ENCODE results near the gene MINDY3. TPM values are rescaled to one million over a fixed set of nuclear protein-coding genes. Genes with fewer than 3 reads are reported as not detected.
"Not testable (repeated sequence)": the region's sequence is repeated elsewhere in the genome, so short reads cannot be mapped to it uniquely, and the experiment has no call there.

MINDY3 gene
- total and polyA plus RNA-seq, 4 donors, result 44.7 to 89.9 (median 58.2) TPM

GRCh38 chr10:15789793-15790525 is 70.3 kb downstream of the MINDY3 start:
- DNase-seq (ENCODE audit: low read depth in 4 of 6, low spot score in 6 of 6), result no peak
- Histone ChIP-seq H3K4me1 (ENCODE audit: control insufficient read depth, insufficient read depth, low read length) (no peaks in the 10 kb centered on the region), H3K36me3 (ENCODE audit: control insufficient read depth, insufficient read depth, low read length) (no peaks in the 10 kb centered on the region), H3K27me3 (ENCODE audit: control insufficient read depth, insufficient read depth, low read length) (no peaks in the 10 kb centered on the region), H3K4me3 (ENCODE audit: low read depth, low read length) (no peak overlapping the region), H3K9me3 (ENCODE audit: control insufficient read depth, insufficient read depth, low read length) (no peaks in the 10 kb centered on the region), H3K27ac (ENCODE audit: low read depth, low read length) (no peak overlapping the region)
- WGBS (ENCODE audit: insufficient coverage), result 88% methylated on average over 1 of the region's 1 CpG

DNA sequence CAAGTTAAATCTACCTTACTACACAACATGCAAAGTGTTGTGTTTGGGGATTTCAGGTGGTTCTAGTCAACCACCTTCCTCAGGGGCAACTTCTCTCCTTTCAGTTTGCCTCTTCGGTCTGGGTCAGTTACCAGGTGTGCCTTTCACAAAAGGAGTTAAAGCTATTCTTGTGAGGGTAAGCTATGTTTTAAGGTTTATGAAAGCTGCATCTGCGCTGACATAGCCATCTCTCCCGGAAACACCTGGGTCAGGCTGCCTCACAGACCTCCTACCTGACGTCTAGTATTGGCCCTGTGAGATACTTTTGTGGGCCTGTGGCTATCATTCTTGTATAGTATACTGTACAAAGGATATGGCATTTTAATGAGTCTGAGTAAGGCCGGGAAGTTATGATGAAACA is 72.9 kb downstream of the MINDY3 start:
- no peaks in the 10 kb centered on the region for H3K27me3 ChIP-seq (ENCODE audit: control insufficient read depth, insufficient read depth, low read length)

DNA sequence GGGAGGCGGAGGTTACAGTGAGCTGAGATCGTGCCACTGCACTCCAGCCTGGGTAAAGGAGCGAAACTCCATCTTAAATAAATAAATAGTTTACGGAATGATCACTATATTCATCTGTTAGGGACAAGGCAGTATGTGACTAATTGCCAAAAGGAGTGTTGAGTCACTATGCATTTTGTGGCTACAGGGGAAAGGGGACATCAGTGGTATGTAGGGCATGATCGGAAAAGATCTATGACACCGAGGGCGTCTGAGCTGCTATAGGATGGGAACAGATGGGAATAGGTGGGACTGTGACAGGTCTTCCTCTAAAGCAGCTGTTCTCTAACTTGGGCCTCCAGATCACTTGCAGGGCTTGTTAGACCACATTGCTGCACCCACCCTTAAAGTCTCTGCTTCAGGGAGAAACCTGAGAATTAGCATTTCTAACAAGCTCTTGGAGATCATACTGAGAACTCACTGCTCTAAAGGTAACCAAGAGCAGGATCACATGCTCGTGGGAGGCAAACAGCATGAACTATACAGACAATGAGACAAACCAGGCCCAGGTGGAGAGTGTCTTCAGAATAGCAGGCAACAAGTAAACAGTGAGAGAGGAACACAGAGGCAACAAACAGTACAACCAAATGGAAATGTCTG is 75.5 kb downstream of the MINDY3 start:
- DNase-seq (ENCODE audit: low read depth in 4 of 6, low spot score in 6 of 6), result no peak
- Histone ChIP-seq H3K4me3 (ENCODE audit: low read depth, low read length) (no peak overlapping the region), H3K27me3 (ENCODE audit: control insufficient read depth, insufficient read depth, low read length) (no peaks in the 10 kb centered on the region), H3K36me3 (ENCODE audit: control insufficient read depth, insufficient read depth, low read length) (no peaks in the 10 kb centered on the region), H3K4me1 (ENCODE audit: control insufficient read depth, insufficient read depth, low read length) (no peaks in the 10 kb centered on the region), H3K27ac (ENCODE audit: low read depth, low read length) (no peak overlapping the region), H3K9me3 (ENCODE audit: control insufficient read depth, insufficient read depth, low read length) (no peaks in the 10 kb centered on the region)
- 93% methylated on average over 5 of the region's 8 CpGs for WGBS (ENCODE audit: insufficient coverage)

More for the DNA sequence above, 72.9 kb downstream of the MINDY3 start:
- Histone ChIP-seq H3K4me1 (ENCODE audit: control insufficient read depth, insufficient read depth, low read length) (no peaks in the 10 kb centered on the region), H3K4me3 (ENCODE audit: low read depth, low read length) (no peak overlapping the region), H3K36me3 (ENCODE audit: control insufficient read depth, insufficient read depth, low read length) (no peaks in the 10 kb centered on the region), H3K9me3 (ENCODE audit: control insufficient read depth, insufficient read depth, low read length) (no peaks in the 10 kb centered on the region), H3K27ac (ENCODE audit: low read depth, low read length) (no peak overlapping the region)
- no peak for DNase-seq (ENCODE audit: low read depth in 4 of 6, low spot score in 6 of 6)
- WGBS (ENCODE audit: insufficient coverage), result 94% methylated on average over 3 of the region's 5 CpGs

- DNase-seq (ENCODE audit: low read depth in 4 of 6, low spot score in 6 of 6), result no peak
- 71% methylated on average over 2 of the region's 5 CpGs for WGBS (ENCODE audit: insufficient coverage)
Measured at GRCh38 chr10:15783941-15784636, 76.2 kb downstream of the MINDY3 start.

DNA sequence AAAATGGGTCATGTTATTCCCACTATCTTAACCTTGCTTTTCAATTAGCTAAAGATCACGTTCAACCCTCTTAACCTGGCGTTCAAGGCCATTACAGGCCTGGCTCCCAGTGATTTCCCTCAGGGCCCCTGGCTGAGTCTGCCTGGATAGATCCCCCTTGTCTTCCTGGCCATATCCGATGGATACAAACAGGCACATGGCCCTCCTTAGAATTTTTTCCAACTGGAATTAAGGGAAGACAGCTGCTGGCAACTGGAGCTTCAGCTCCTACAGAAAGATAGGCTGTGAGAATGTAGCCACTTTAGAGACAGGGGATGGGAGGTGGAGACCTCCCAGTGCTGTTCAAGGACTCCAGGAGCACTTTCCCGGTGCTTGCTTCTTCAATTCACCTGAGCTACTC is 77.5 kb downstream of the MINDY3 start:
- H3K4me1 ChIP-seq (ENCODE audit: control insufficient read depth, insufficient read depth, low read length), result no peaks in the 10 kb centered on the region
- H3K9me3 ChIP-seq (ENCODE audit: control insufficient read depth, insufficient read depth, low read length), result no peaks in the 10 kb centered on the region
- no peak overlapping the region for H3K4me3 ChIP-seq (ENCODE audit: low read depth, low read length)
- no peaks in the 10 kb centered on the region for H3K27me3 ChIP-seq (ENCODE audit: control insufficient read depth, insufficient read depth, low read length)
- H3K27ac ChIP-seq (ENCODE audit: low read depth, low read length), result no peak overlapping the region
- DNase-seq (ENCODE audit: low read depth in 4 of 6, low spot score in 6 of 6), result no peak
- no peaks in the 10 kb centered on the region for H3K36me3 ChIP-seq (ENCODE audit: control insufficient read depth, insufficient read depth, low read length)
- 78% methylated on average over 4 of the region's 4 CpGs for WGBS (ENCODE audit: insufficient coverage)

More at GRCh38 chr10:15783941-15784636, 76.2 kb downstream of the MINDY3 start:
- Histone ChIP-seq H3K36me3 (ENCODE audit: control insufficient read depth, insufficient read depth, low read length) (no peaks in the 10 kb centered on the region), H3K4me1 (ENCODE audit: control insufficient read depth, insufficient read depth, low read length) (no peaks in the 10 kb centered on the region), H3K27me3 (ENCODE audit: control insufficient read depth, insufficient read depth, low read length) (no peaks in the 10 kb centered on the region), H3K27ac (ENCODE audit: low read depth, low read length) (no peak overlapping the region), H3K9me3 (ENCODE audit: control insufficient read depth, insufficient read depth, low read length) (no peaks in the 10 kb centered on the region), H3K4me3 (ENCODE audit: low read depth, low read length) (no peak overlapping the region)

DNA sequence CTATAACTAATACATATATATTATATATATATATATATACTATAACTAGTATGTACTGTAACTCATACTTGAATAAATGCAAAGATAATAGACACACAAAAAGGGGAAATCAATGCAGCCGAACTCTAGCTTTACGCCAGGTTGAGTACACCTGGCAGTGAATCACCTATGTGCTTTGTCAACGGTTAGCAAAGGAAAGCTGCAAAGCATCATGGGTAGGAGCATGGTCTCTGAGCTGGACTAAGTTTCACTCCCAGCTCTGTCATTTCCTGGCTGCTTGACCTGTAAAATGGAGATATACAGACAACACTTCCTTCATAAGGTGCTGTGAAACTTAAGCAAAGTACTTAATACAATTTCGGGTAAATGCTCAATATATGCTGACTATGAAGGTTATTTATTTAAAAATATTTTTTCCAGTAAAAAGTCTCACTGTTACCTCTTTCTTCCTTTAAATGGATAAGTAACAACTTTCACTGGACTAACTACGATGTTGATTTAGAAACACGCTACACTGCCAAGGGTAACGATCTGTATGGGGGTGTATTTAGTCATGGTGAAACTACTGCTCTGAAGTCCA is 78.8 kb downstream of the MINDY3 start:
- H3K27me3 ChIP-seq (ENCODE audit: control insufficient read depth, insufficient read depth, low read length), result no peaks in the 10 kb centered on the region
- no peak overlapping the region for H3K4me3 ChIP-seq (ENCODE audit: low read depth, low read length)
- no peaks in the 10 kb centered on the region for H3K36me3 ChIP-seq (ENCODE audit: control insufficient read depth, insufficient read depth, low read length)
- no peaks in the 10 kb centered on the region for H3K4me1 ChIP-seq (ENCODE audit: control insufficient read depth, insufficient read depth, low read length)
- H3K27ac ChIP-seq (ENCODE audit: low read depth, low read length), result no peak overlapping the region
- DNase-seq (ENCODE audit: low read depth in 4 of 6, low spot score in 6 of 6), result no peak
- H3K9me3 ChIP-seq (ENCODE audit: control insufficient read depth, insufficient read depth, low read length), result no peaks in the 10 kb centered on the region
- WGBS (ENCODE audit: insufficient coverage), result 93% methylated on average over 3 of the region's 7 CpGs

GRCh38 chr10:15780353-15781135 is 79.8 kb downstream of the MINDY3 start:
- Histone ChIP-seq H3K9me3 (ENCODE audit: control insufficient read depth, insufficient read depth, low read length) (no peaks in the 10 kb centered on the region), H3K4me1 (ENCODE audit: control insufficient read depth, insufficient read depth, low read length) (no peaks in the 10 kb centered on the region), H3K36me3 (ENCODE audit: control insufficient read depth, insufficient read depth, low read length) (no peaks in the 10 kb centered on the region), H3K4me3 (ENCODE audit: low read depth, low read length) (no peak overlapping the region), H3K27ac (ENCODE audit: low read depth, low read length) (no peak overlapping the region), H3K27me3 (ENCODE audit: control insufficient read depth, insufficient read depth, low read length) (no peaks in the 10 kb centered on the region)
- peak in 1 of 6 donors; percentile 5 for DNase-seq (ENCODE audit: low read depth in 4 of 6, low spot score in 6 of 6)
- 68% methylated on average over 2 of the region's 6 CpGs for WGBS (ENCODE audit: insufficient coverage)

- Histone ChIP-seq H3K27me3 (ENCODE audit: control insufficient read depth, insufficient read depth, low read length) (no peaks in the 10 kb centered on the region), H3K27ac (ENCODE audit: low read depth, low read length) (no peak overlapping the region), H3K4me1 (ENCODE audit: control insufficient read depth, insufficient read depth, low read length) (no peaks in the 10 kb centered on the region), H3K4me3 (ENCODE audit: low read depth, low read length) (no peak overlapping the region), H3K36me3 (ENCODE audit: control insufficient read depth, insufficient read depth, low read length) (no peaks in the 10 kb centered on the region), H3K9me3 (ENCODE audit: control insufficient read depth, insufficient read depth, low read length) (no peaks in the 10 kb centered on the region)
- WGBS (ENCODE audit: insufficient coverage), result no CpG with 5 or more reads among the region's 1 CpG
- no peak for DNase-seq (ENCODE audit: low read depth in 4 of 6, low spot score in 6 of 6)
Measured at GRCh38 chr10:15775513-15775912, 84.8 kb downstream of the MINDY3 start.

- H3K4me1 ChIP-seq (ENCODE audit: control insufficient read depth, insufficient read depth, low read length); H3K4me3 ChIP-seq (ENCODE audit: low read depth, low read length); DNase-seq (ENCODE audit: low read depth in 4 of 6, low spot score in 6 of 6); H3K27ac ChIP-seq (ENCODE audit: low read depth, low read length); H3K27me3 ChIP-seq (ENCODE audit: control insufficient read depth, insufficient read depth, low read length); H3K9me3 ChIP-seq (ENCODE audit: control insufficient read depth, insufficient read depth, low read length); H3K36me3 ChIP-seq (ENCODE audit: control insufficient read depth, insufficient read depth, low read length): not testable (repeated sequence)
- WGBS (ENCODE audit: insufficient coverage), result no CpG with 5 or more reads among the region's 4 CpGs
Measured at GRCh38 chr10:15774534-15774933, 85.8 kb downstream of the MINDY3 start.
